Lower leg skin (tissue), 4 donors: ENCODE results near the gene HLA-C. TPM values are rescaled to one million over a fixed set of nuclear protein-coding genes. Genes with fewer than 3 reads are reported as not detected.

ENCODE experiments used
- DNase-seq, 2 donors: peaks; one replicate each; pipeline ENCODE4 v3.0.0-alpha.2; 2019; ENCODE audit warnings: low spot score in 2 of 2
- H3K4me3 ChIP-seq: fragments of 200-600 bp; sonication (generic); 2 replicates; pipeline ENCODE4 v1.5.1; 2017; ENCODE audit warnings: mild to moderate bottlenecking, low read depth; ENCODE audit not compliant: poor library complexity, severe bottlenecking
- POLR2A ChIP-seq, 2 donors: fragments of 450-650 bp; IDR thresholded peaks; one replicate each; pipeline ENCODE4 v1.6.1; 2016 to 2017; ENCODE audit warnings: antibody characterized with exemption in 2 of 2, mild to moderate bottlenecking in 1 of 2, moderate library complexity in 1 of 2
- WGBS, 2 donors: methylation state at CpG; one replicate each; pipeline ENCODE4 v1.1.5; 2018; 5-methylcytosine and 5-hydroxymethylcytosine counted together
- intact Hi-C: fragments of 100-400 bp; cut with DNase I; formaldehyde crosslinking; loops from one replicate; pipeline ENCODE4 v1.15.0; 2023; ENCODE audit warnings: low total_unique reads
- total RNA-seq, 4 donors: library from RNA; depleted of rRNA; stranded (reverse); fragments of >200 nt; gene quantifications; one replicate each; pipeline ENCODE4 v1.1.0, GENCODE V29; 2016
- TF ChIP-seq, protein P1 (sequence below), 3 donors: fragments of 450-650 bp; IDR thresholded peaks; one replicate each; pipeline ENCODE4 v1.5.1; 2016; ENCODE audit warnings: antibody characterized with exemption in 3 of 3, mild to moderate bottlenecking in 3 of 3, moderate library complexity in 2 of 3

The HLA-C gene
- total RNA-seq, 4 donors from 2014 or later: 387 to 776 (median 534) TPM

DNA sequence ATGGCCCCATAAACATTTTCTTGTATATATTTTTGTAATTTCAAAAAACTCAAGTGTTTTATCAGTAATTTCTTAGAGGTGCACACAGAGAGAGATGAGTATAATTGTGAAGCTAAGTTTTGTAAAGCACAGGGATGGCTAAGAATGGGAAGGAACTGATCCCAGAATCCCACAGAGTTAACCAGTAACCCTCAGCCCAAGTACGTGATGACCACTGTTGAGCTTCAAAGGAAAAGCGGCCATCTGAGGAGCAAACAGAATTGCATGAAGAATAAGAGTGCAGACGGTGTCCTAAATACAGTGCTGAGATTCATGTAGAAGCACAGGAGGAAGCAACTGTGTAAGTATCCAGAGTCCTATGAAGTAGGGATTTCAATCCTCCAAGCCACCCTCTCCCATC, 28.1 kb upstream of the HLA-C start:
- TF ChIP-seq, protein P1, sequence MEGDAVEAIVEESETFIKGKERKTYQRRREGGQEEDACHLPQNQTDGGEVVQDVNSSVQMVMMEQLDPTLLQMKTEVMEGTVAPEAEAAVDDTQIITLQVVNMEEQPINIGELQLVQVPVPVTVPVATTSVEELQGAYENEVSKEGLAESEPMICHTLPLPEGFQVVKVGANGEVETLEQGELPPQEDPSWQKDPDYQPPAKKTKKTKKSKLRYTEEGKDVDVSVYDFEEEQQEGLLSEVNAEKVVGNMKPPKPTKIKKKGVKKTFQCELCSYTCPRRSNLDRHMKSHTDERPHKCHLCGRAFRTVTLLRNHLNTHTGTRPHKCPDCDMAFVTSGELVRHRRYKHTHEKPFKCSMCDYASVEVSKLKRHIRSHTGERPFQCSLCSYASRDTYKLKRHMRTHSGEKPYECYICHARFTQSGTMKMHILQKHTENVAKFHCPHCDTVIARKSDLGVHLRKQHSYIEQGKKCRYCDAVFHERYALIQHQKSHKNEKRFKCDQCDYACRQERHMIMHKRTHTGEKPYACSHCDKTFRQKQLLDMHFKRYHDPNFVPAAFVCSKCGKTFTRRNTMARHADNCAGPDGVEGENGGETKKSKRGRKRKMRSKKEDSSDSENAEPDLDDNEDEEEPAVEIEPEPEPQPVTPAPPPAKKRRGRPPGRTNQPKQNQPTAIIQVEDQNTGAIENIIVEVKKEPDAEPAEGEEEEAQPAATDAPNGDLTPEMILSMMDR (IDR thresholded peaks at IDR 0.05): no peak
- TF ChIP-seq POLR2A (IDR thresholded peaks at IDR 0.05): no peak
- WGBS, 2 donors: 66 to 70% methylated on average over 3 of the region's 3 CpGs
- no peak overlapping the region for H3K4me3 ChIP-seq
- intact Hi-C loops: no loop called here
- DNase-seq: no peak

DNA sequence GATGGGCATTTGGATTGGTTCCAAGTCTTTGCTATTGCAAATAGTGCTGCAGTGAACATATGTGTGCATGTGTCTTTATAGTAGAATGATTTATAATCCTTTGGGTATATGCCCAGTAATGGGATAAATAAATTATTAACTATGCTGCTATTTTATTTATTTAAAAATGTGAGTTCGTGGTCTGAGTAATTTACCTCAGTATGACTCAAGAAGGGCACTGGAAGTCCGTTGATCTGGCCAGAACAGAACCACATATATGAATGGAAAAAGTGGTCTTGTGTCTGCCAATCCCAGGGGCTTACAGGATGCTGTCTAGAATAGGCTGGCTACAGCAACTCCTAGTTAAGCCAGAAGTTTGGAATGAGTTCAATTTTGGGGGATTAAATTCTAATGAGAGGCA, 27.6 kb upstream of the HLA-C start:
- 10 to 13% methylated on average over 2 of the region's 2 CpGs for WGBS, 2 donors
- DNase-seq: no peak
- intact Hi-C loops: no loop called here
- no peak overlapping the region for H3K4me3 ChIP-seq
- TF ChIP-seq POLR2A (IDR thresholded peaks at IDR 0.05): no peak
- TF ChIP-seq, protein P1 (IDR thresholded peaks at IDR 0.05): no peak

DNA sequence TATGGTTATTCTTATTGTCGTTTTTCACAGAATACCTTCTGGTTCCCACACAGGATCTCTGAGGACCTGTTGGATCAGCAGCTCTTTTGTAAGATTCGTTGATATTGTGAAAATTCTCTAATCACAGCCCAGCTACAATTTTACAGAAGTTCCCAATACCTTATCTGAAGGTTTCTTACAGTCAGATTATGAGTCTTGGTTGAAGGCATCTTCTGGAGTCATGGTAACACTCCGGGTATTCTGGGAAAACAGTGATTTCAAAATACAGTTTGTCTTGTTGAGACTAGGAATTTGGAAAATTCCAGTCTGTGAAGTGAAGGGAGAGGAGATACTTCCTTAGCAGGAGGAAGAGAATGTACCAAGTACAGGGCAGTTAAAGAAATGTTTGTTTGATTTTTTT, 22.2 kb upstream of the HLA-C start:
- H3K4me3 ChIP-seq: no peak overlapping the region
- no peak for DNase-seq
- TF ChIP-seq, protein P1 (IDR thresholded peaks at IDR 0.05): no peak
- TF ChIP-seq POLR2A (IDR thresholded peaks at IDR 0.05): no peak
- WGBS, 2 donors: 54 to 58% methylated on average over 3 of the region's 3 CpGs
- intact Hi-C loops: no loop called here

DNA sequence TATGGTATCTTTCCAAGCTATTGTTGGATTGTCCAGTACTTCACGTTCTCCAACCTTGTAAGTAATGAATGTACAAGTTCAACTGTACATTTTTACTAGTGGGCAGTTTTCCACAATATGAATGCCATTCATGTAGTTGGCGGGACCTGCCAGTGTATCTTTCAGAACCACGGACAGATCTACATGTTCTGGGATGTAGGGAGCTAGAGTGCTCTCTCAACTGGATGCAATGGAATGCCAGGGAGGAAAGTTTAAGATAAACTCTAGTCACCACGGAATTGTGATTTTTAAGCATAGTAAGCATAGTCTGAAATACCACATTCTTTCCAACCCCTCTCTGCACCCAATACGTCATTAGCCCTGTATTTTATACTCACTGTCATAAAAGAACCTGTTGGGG, 21.5 kb upstream of the HLA-C start:
- intact Hi-C loops: no loop called here
- DNase-seq: no peak
- no peak overlapping the region for H3K4me3 ChIP-seq
- 26 to 31% methylated on average over 5 of the region's 5 CpGs for WGBS, 2 donors
- TF ChIP-seq, protein P1 (IDR thresholded peaks at IDR 0.05): no peak
- no peak for TF ChIP-seq POLR2A (IDR thresholded peaks at IDR 0.05)

DNA sequence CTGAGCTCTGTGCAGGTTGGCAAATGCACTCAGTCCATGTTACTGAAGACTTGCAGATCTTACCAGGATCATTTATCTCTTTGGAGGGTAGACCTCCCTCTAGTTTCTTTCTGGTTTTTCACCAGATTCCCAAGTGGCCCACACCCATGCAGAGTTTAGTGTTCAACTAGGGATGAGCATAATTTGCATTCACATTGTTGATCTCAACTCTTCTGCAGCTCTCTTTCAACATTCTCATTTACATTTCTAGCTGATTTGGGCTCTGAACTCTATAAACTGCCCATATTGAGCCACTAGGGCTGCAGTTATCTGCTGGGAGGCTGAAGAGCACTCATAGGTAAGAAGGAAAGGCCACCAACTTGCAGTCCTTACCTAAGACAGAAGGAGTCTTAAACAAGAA, 17.9 kb upstream of the HLA-C start:
- no peak for DNase-seq
- H3K4me3 ChIP-seq: no peak overlapping the region
- intact Hi-C loops: no loop called here
- TF ChIP-seq POLR2A (IDR thresholded peaks at IDR 0.05): no peak
- TF ChIP-seq, protein P1 (IDR thresholded peaks at IDR 0.05): no peak

DNA sequence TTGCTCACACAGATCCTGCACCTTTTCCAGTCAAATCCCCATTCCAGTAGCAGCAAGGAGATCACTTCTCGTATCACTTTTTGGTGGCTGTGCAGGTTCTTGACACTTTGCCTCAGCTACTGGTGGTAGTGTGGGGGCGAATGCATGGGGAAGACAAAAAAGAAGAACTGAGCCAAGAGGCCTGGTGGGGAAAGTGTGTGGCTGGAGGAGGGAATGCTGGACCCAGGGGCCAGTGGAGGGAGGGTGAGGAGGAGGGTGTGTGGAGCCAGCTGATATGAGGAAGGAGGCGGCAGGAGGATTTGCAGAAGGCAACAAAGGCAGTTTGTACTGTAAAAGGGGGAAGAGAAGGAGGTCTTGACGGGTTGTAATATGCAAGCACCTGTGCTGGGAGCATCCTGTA, 15.7 kb upstream of the HLA-C start:
- no peak for TF ChIP-seq POLR2A (IDR thresholded peaks at IDR 0.05)
- TF ChIP-seq, protein P1 (IDR thresholded peaks at IDR 0.05): no peak

More for the DNA sequence above, 15.7 kb upstream of the HLA-C start:
- 73 to 77% methylated on average over 4 of the region's 4 CpGs for WGBS, 2 donors
- DNase-seq: no peak
- H3K4me3 ChIP-seq: no peak overlapping the region
- intact Hi-C loops: no loop called here
